NCI-H510A treated with DMSO at 0.1 percent for 48 hours (cell line): ENCODE data around the gene IFT74.
A peak's percentile ranks its signal among the peaks of the same experiment; 100 is the strongest.
"Not testable (repeated sequence)": the region's sequence is repeated elsewhere in the genome, so short reads cannot be mapped to it uniquely, and the experiment has no call there.

Experiments
- DNase-seq: peaks from one replicate; lab custom pipeline; 2025; lab: John Stamatoyannopoulos, UW

The IFT74 gene

DNA sequence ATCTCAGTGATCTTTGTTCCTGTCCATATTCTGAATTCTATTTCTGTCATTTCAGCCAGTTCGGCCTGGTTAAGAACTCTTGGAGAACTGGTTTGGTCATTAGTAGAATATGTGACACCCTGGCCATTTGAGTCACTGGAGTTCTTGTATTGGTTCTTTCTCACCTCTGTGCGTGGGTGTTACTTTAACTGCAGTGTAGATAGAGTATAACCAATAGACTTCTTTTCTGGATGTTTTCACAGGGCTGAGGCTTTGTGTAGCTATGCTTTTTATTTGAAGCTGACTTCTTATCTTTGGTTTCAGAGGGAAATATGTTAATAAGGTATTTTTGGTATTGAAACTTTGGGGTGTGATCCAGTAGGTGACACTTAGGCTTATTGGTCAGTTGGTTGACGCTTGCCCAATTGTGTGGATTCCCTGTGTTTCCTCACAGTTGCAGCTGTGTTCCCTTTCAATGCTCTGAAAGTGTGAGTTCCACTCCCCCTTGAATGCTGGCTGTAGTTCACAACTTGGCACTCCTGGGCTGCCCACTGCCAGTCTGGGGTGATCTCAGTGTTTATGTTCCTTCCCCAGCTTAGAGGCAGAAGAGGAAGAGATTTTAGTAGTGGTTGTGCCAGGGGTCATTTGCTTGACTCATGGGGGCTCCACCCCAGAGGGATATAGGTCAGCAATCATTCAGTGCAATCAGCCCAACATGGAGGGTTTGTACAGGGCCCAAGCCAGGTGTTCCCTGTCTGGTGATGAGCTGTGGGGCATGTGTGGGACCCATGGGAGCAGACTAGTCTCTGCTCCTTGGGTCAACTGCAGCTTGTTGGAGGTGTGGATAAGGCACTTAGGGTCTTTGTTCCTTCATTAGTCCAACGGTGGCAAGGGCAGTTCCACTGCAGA, 117.9 kb downstream of the IFT74 start:
- DNase-seq, result no peak

DNA sequence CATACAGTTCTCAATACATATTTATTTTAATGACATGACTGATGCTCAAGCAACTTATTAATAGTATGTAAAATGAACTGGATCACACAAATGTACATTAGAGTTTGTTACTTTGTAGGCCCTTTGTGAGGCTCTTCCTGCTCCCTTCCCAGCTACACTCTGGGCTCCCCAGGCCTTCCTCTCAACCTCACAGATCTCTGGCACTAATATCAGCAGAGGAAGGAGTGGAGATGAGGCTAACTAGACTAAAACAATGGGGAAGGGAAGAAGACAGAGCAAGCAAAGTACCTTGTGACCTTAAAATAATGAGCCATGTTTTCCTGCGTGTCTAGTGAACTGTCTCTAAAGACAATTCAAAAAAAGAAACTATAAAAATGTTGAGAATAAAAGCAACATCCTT, 122.5 kb downstream of the IFT74 start:
- DNase-seq, result no peak

GRCh38 chr9:27085456-27085855, 129.2 kb downstream of the IFT74 start:
- no peak for DNase-seq

DNA sequence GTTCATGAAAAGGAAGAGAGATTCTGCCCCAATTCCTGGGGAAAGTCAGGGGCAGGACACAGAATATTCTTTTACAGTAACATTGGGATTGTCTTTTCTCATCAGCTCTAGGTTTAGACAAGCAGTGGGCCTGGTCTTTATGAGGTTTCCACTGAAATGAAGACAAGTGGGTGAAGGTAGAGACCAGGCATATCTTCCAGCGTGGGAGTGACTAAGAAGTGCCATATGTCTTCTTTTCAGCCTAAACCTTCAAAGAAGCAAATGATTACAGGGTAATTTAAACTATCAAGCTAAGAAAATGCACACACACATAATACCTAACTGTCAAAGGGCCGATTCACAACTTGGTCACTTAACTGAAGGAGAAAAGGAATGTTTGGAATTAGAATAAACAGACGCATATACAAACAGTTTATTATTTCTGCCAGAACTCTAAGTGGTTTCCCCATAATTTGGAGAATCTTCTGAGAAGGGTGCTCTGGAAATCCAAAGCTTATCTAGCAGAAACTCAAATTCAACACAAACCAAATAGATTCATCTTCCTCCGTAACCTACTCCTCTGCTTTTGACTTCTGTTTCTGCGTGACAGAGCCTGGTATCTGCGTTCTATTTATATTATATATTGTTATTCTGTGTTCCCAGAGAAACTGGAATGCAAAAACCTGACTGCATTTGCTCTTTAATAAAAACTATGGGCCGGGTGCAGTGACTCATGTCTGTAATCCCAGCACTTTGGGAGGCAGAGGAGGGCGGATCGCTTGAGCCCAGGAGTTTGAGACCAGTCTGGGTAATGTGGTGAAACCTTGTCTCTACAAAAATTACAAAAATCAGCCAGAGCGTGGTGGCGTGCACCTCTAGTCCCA, 130.8 kb downstream of the IFT74 start:
- DNase-seq, result no peak

DNA sequence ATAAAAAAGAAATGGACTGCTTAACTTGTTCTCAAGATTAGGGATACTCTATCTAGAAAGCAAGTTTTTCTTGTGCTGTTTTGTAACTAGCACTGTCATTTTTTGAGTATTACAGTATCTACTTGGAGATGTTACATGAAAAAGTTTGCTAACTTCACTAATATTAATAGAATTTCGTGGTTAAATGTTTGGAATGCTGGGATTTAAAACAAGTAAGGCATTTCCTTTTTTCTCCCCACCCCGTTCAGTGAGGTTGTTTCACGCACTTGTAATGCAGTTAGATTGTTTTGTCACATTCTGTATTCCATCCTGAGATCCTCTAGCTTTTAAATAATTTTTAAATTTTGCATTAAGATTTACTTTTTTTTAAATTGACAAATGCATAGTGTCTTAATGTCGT, 132.8 kb downstream of the IFT74 start:
- DNase-seq, result no peak

DNA sequence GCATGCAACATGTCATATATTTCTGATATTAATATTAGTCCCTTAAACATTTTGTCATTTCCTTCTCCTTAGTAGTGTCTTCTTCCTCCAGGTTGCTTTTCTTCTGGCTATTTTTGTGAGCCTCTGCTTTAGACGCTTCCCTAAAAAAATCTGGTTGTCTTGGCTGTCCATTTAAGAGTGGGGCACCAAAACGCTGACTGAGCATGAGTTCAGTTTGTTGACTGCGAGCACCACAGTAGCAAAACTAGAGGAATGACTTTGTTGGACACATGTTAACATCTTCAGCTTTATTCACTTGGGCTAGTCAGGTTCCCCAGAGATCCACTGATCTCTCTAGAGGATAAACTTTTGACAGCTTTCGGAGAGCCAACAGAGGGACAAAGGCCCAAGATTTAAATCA, 133.5 kb downstream of the IFT74 start:
- no peak for DNase-seq

GRCh38 chr9:27090231-27090630, 134.0 kb downstream of the IFT74 start:
- no peak for DNase-seq

DNA sequence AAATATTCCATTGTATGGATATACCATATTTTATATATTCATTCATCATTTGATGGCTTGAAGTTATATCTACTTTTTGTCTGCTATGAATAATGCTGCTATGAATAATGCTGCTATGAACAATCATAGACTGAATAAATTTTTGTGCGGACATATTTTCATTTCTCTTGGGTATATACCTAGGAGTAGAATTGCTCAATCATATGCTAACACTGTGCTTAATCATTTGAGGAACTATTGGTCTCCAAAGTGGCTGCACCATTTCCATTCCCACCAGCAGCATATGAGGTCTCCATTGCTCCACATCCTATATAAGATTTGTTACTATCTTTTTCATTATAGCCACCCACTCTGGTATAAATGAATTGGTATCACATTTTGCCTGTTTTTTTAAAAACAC, 134.5 kb downstream of the IFT74 start:
- DNase-seq, result no peak

DNA sequence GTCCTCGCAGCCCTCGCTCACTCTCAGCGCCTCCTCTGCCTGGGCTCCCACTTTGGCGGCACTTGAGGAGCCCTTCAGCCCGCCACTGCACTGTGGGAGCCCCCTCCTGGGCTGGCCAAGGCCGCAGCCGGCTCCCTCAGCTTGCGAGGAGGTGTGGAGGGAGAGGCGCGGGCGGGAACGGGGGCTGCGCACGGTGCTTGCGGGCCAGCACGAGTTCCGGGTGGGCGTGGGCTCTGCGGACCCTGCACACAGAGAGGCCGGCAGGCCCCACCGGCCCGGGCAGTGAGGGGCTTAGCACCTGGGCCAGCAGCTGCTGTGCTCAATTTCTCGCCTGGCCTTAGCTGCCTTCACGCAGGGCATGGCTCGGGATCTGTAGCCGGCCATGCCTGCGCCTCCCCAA, 136.3 kb downstream of the IFT74 start:
- DNase-seq, result not testable (repeated sequence)

DNA sequence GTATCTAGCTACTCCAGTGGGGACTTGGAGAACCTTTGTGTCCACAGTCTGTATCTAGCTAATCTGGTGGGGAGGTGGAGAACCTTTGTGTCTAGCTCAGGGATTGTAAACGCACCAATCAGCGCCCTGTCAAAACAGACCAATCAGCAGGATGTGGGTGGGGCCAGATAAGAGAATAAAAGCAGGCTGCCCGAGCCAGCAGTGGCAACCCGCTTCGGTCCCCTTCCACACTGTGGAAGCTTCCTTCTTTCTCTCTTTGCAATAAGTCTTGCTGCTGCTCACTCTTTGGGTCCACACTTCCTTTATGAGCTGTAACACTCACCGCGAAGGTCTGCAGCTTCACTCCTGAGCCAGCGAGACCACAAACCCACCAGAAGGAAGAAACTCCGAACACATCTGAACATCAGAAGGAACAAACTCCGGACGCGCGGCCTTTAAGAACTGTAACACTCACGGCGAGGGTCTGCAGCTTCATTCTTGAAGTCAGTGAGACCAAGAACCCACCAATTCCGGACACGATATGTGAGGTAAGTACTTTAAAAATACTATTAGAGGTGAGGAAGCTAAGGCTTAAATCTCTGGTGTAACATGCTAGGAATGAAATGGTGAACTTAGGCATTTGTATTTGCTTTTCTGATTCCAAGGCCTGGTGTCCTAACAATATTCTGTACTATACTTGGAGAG, 137.3 kb downstream of the IFT74 start:
- not testable (repeated sequence) for DNase-seq

- no peak for DNase-seq
Measured at GRCh38 chr9:27094640-27095298, 138.6 kb downstream of the IFT74 start.

DNA sequence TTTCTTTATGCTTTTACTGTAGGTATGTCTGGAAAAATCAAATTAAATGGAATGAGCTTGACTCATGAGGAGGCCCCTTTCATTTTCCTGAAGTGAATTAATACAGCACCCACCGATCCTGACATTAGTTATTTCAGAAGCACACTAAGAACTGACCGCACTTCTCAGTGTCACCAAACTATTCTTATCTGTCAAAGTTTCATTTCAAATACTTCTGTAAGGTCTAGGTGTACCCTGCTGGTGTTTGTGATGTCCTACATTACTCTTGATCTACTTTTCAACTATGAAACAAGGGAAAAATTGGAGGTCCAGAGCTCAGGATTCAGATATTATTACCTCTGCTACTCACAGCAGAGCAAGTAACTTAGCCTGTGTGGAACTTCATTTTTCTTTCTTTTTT, 151.0 kb downstream of the IFT74 start:
- DNase-seq, result no peak

- no peak for DNase-seq
Measured at GRCh38 chr9:27108981-27109541, 152.8 kb downstream of the IFT74 start, which contains the start of gene TEK. Gene TEK (plus strand): TSS chr9:27109225. CDS start chr9:27109591, 366 bp downstream.

DNA sequence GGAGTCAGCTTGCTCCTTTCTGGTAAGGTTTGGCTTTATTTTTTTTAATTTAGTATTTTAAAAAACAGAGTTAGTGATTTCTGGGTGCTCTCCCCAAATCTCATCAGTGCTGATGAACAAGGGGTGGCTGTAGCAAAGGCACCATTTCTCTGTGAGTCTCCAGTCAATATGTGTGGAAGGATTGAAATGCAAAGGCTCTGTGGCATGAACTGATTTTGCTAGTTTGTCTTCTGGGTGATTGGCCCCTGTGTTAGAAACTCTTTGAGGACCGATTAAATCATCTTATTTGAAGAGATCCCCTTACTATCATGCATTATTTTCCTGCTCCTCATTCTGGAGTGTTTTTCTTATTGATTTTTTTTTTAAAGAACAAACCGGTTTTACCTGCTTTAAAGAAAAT, 153.4 kb downstream of the IFT74 start:
- peak; percentile 2 for DNase-seq

DNA sequence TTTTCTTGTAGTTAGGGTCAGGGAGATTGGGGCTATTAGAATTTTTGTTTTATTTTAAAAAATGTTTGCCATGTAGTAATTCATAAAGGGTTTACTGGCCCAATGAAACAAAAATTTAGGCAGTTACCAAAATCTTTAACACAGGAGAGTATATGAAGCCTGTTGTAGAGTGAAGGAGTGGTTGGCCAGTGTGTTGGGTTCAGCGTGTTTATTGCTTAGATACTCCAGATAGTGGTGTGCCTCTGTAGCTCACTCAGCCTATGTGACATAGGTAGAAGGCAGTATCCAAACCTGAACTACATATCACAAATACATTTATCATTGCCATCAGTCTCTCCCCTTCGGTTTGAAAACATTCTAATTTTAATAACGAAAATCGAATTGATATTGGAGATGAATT, 154.0 kb downstream of the IFT74 start:
- peak; percentile 0 for DNase-seq

DNA sequence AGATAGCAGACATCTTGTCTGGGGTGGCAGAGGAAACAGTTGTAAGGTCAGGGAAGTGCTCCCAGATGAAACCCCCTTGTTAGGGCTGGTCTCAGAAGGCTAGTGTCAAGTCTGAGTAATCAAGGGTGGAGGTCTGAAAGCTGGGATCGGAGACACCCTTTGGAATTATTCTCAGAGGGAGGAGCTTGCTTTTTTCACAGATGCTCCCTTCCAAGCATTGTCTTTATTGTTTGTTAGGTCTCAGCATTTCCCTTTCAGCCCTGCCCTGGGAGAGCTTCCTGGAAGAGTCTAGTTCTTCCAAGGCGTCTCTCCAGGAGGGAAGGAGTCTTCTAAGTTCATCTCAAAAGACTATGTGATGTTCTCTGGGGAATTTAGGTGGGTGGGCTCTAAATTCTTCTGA, 156.0 kb downstream of the IFT74 start:
- no peak for DNase-seq
